ENCODE measurements around the gene CDC16.

- TF ChIP-seq EZH2 (IDR thresholded peaks at IDR 0.05; ENCODE audit: borderline replicate concordance, insufficient read depth, low read depth, low read length, poor library complexity, severe bottlenecking): no peak
- TF ChIP-seq CTCF (IDR thresholded peaks at IDR 0.05): no peak
Observed at GRCh38 chr13:114212158-114212495, 22.6 kb upstream of the CDC16 start.

Measured in B cell (primary cell).